HG03521 (cell line): ENCODE data around the gene MYO18B.
"Not testable (repeated sequence)": the region's sequence is repeated elsewhere in the genome, so short reads cannot be mapped to it uniquely, and the experiment has no call there.

Source experiments
- ATAC-seq: cut with Tn5 transposase; IDR thresholded peaks from one replicate; pipeline ENCODE4 v1.9.1; 2021; ENCODE audit warnings: mild to moderate bottlenecking, moderate library complexity; ENCODE audit not compliant: unreplicated experiment

The MYO18B gene

GRCh38 chr22:25741692-25742626 is at the start of gene MYO18B:
Gene MYO18B (plus strand): TSS chr22:25742188. CDS start chr22:25761093, 18,905 bp downstream.
- ATAC-seq = no peak

GRCh38 chr22:25692397-25693267 is 49.4 kb upstream of the MYO18B start:
- ATAC-seq = no peak

- ATAC-seq = no peak
Observed at GRCh38 chr22:25693268-25693565, 48.8 kb upstream of the MYO18B start.

- ATAC-seq = no peak
Observed at GRCh38 chr22:25694196-25694907, 47.6 kb upstream of the MYO18B start.

GRCh38 chr22:25695146-25695545 is 46.8 kb upstream of the MYO18B start:
- no peak for ATAC-seq

GRCh38 chr22:25696763-25697162 is 45.2 kb upstream of the MYO18B start:
- no peak for ATAC-seq

GRCh38 chr22:25697181-25697664 is 44.8 kb upstream of the MYO18B start:
- no peak for ATAC-seq

- no peak for ATAC-seq
Observed at GRCh38 chr22:25697978-25698377, 44.0 kb upstream of the MYO18B start.

GRCh38 chr22:25698461-25698860 is 43.5 kb upstream of the MYO18B start:
- no peak for ATAC-seq

GRCh38 chr22:25698978-25699377 is 43.0 kb upstream of the MYO18B start:
- no peak for ATAC-seq

GRCh38 chr22:25701056-25701780 is 40.8 kb upstream of the MYO18B start:
- ATAC-seq = no peak

GRCh38 chr22:25702040-25702439 is 39.9 kb upstream of the MYO18B start:
- no peak for ATAC-seq

- ATAC-seq = no peak
Observed at GRCh38 chr22:25702571-25703167, 39.3 kb upstream of the MYO18B start.

GRCh38 chr22:25704701-25705100 is 37.3 kb upstream of the MYO18B start:
- no peak for ATAC-seq

GRCh38 chr22:25706197-25706596 is 35.8 kb upstream of the MYO18B start:
- ATAC-seq = no peak

- ATAC-seq = not testable (repeated sequence)
Observed at GRCh38 chr22:25708430-25708829, 33.6 kb upstream of the MYO18B start.

- no peak for ATAC-seq
Observed at GRCh38 chr22:25709758-25710157, 32.2 kb upstream of the MYO18B start.

GRCh38 chr22:25710501-25710900 is 31.5 kb upstream of the MYO18B start:
- no peak for ATAC-seq

- no peak for ATAC-seq
Observed at GRCh38 chr22:25711491-25711890, 30.5 kb upstream of the MYO18B start.
